ENCODE data around the gene GRXCR2.

DNA sequence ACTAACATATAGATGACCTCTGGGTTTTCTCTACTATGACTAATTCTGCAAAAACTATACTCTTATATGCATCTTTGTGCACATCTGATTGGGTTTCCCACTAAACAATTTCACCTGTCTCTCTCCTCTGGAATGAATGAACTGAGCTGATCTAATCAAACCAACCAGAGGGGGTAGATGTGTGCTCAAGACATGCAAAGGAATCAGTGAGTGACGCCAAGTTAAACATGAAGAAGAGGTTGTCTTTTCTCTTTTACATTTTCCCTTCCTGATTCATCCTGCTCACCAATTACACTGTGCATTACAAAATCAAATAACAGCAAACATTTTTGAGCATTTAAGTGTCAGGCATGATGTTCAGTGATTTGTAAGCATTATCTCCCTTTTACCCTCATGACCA, 29.6 kb upstream of the GRXCR2 start:
- TF ChIP-seq, protein P1, sequence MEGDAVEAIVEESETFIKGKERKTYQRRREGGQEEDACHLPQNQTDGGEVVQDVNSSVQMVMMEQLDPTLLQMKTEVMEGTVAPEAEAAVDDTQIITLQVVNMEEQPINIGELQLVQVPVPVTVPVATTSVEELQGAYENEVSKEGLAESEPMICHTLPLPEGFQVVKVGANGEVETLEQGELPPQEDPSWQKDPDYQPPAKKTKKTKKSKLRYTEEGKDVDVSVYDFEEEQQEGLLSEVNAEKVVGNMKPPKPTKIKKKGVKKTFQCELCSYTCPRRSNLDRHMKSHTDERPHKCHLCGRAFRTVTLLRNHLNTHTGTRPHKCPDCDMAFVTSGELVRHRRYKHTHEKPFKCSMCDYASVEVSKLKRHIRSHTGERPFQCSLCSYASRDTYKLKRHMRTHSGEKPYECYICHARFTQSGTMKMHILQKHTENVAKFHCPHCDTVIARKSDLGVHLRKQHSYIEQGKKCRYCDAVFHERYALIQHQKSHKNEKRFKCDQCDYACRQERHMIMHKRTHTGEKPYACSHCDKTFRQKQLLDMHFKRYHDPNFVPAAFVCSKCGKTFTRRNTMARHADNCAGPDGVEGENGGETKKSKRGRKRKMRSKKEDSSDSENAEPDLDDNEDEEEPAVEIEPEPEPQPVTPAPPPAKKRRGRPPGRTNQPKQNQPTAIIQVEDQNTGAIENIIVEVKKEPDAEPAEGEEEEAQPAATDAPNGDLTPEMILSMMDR (optimal IDR thresholded peaks at IDR 0.05 in 1 of 3, IDR thresholded peaks at IDR 0.05 in 1 of 3, conservative IDR thresholded peaks at IDR 0.05 in 1 of 3; ENCODE audit: extremely low read depth in 1 of 3, insufficient read depth in 2 of 3, low read length in 3 of 3), result no peak
- no peak for TF ChIP-seq EZH2 (IDR thresholded peaks at IDR 0.05; ENCODE audit: low read length)
